GM12875 (cell line): Measurements from ENCODE around the gene GRIK4.

Source experiments
- H3K4me3 ChIP-seq: one replicate; pipeline ENCODE4 v1.5.1; 2011; ENCODE audit warnings: low read depth, low read length, control low read depth
- CTCF ChIP-seq: IDR thresholded peaks from 2 replicates; pipeline ENCODE4 v1.5.1; 2011; ENCODE audit warnings: low read depth, mild to moderate bottlenecking, control low read depth, inconsistent platforms, low read length, moderate library complexity, borderline replicate concordance; ENCODE audit not compliant: insufficient read depth

Gene GRIK4

GRCh38 chr11:120525261-120526171, 14.0 kb downstream of the GRIK4 start:
- no peak overlapping the region for H3K4me3 ChIP-seq
- no peak for TF ChIP-seq CTCF

GRCh38 chr11:120526241-120526640, 14.7 kb downstream of the GRIK4 start:
- no peak overlapping the region for H3K4me3 ChIP-seq
- no peak for TF ChIP-seq CTCF

GRCh38 chr11:120527111-120527761, 15.7 kb downstream of the GRIK4 start:
- H3K4me3 ChIP-seq: no peak overlapping the region
- no peak for TF ChIP-seq CTCF

- no peak for TF ChIP-seq CTCF
- H3K4me3 ChIP-seq: no peak overlapping the region
Measured at GRCh38 chr11:120528749-120529148, 17.2 kb downstream of the GRIK4 start.

- TF ChIP-seq CTCF: no peak
- H3K4me3 ChIP-seq: no peak overlapping the region
Measured at GRCh38 chr11:120529214-120529613, 17.7 kb downstream of the GRIK4 start.

- no peak overlapping the region for H3K4me3 ChIP-seq
- no peak for TF ChIP-seq CTCF
Measured at GRCh38 chr11:120529911-120530310, 18.4 kb downstream of the GRIK4 start.
